PC-3 (cell line): ENCODE results near the gene LDLR. TPM values are rescaled to one million over a fixed set of nuclear protein-coding genes. Genes with fewer than 3 reads are reported as not detected.

Experiments used
- ATAC-seq: fragments of 200-7000 bp; cut with Tn5 transposase; 2 replicates; pipeline ENCODE4 v1.9.1; 2020; ENCODE audit warnings: mild to moderate bottlenecking, moderate library complexity
- BruUV-seq: library from RNA; stranded (reverse); fragments of 400-500 nt; replicated peaks from 2 replicates; lab custom pipeline; 2021; lab: Mats Ljungman, UMichigan
- CTCF ChIA-PET: fragments of 300-600 bp; sonication (Branson Sonifier 250); formaldehyde crosslinking; loops from one replicate; lab custom pipeline; 2022; ENCODE audit warnings: antibody characterized with exemption; lab: Charles Lee
- POLR2A ChIA-PET: fragments of 300-600 bp; sonication (Branson Sonifier 250); formaldehyde crosslinking; loops from one replicate; lab custom pipeline; 2022; ENCODE audit warnings: antibody characterized with exemption; ENCODE audit not compliant: unreplicated experiment; lab: Charles Lee
- DNase-seq: peaks from one replicate; pipeline ENCODE4 v3.0.0-alpha.2; 2015
- H2AFZ ChIP-seq: fragments of 300-600 bp; sonication (generic); 2 replicates; pipeline ENCODE4 v1.6.0; 2016; ENCODE audit warnings: antibody characterized with exemption, low read length
- H3F3A ChIP-seq: fragments of 300-600 bp; sonication (generic); one replicate; pipeline ENCODE4 v1.6.0; 2017; ENCODE audit warnings: antibody characterized with exemption, low read length, control low read depth, mild to moderate bottlenecking; ENCODE audit not compliant: unreplicated experiment
- H3K27ac ChIP-seq: fragments of 300-600 bp; sonication (generic); 2 replicates; pipeline ENCODE4 v1.5.1; 2016; ENCODE audit warnings: mild to moderate bottlenecking, low read length
- H3K27me3 ChIP-seq: fragments of 300-600 bp; sonication (generic); 2 replicates; pipeline ENCODE4 v1.6.1; 2016; ENCODE audit warnings: low read length, mixed read lengths
- H3K36me3 ChIP-seq: fragments of 300-600 bp; sonication (generic); 2 replicates; pipeline ENCODE4 v1.6.1; 2016; ENCODE audit warnings: low read depth, mixed run types, low read length, mixed read lengths
- H3K4me1 ChIP-seq: fragments of 300-600 bp; sonication (generic); 2 replicates; pipeline ENCODE4 v1.5.1; 2016; ENCODE audit warnings: low read length; ENCODE audit not compliant: insufficient read depth
- H3K4me2 ChIP-seq: fragments of 300-600 bp; sonication (generic); 2 replicates; pipeline ENCODE4 v1.6.0; 2016; ENCODE audit warnings: low read length
- H3K4me3 ChIP-seq: fragments of 300-600 bp; sonication (generic); 2 replicates; pipeline ENCODE4 v1.5.1; 2016; ENCODE audit warnings: mild to moderate bottlenecking, low read length, mixed read lengths
- H3K79me2 ChIP-seq: fragments of 300-600 bp; sonication (generic); 2 replicates; pipeline ENCODE4 v1.6.1; 2017; ENCODE audit warnings: low read length, mixed read lengths
- H3K9ac ChIP-seq: fragments of 300-600 bp; sonication (generic); 2 replicates; pipeline ENCODE4 v1.6.0; 2016; ENCODE audit warnings: mild to moderate bottlenecking, low read length
- H3K9me2 ChIP-seq: fragments of 300-600 bp; sonication (generic); replicated peaks from 2 replicates; pipeline ENCODE4 v1.6.1; 2016; ENCODE audit warnings: mixed run types, low read length, mixed read lengths
- H3K9me3 ChIP-seq: fragments of 300-600 bp; sonication (generic); 2 replicates; pipeline ENCODE4 v1.6.1; 2016; ENCODE audit warnings: low read length, mixed read lengths
- H4K20me1 ChIP-seq: fragments of 300-600 bp; sonication (generic); 2 replicates; pipeline ENCODE4 v1.6.1; 2016; ENCODE audit warnings: low read length, mixed read lengths
- EZH2 ChIP-seq: fragments of 300-600 bp; sonication (generic); IDR thresholded peaks from one replicate; pipeline ENCODE4 v1.6.1; 2017; ENCODE audit warnings: antibody characterized with exemption, mild to moderate bottlenecking, low read length; ENCODE audit not compliant: unreplicated experiment
- EZH2phosphoT487 ChIP-seq: fragments of 300-600 bp; sonication (generic); IDR thresholded peaks from 2 replicates; pipeline ENCODE4 v1.6.1; 2018; ENCODE audit warnings: mild to moderate bottlenecking, antibody characterized with exemption, low read length, borderline replicate concordance
- intact Hi-C: fragments of 100-400 bp; cut with micrococcal nuclease; formaldehyde crosslinking; loops from 2 replicates; pipeline ENCODE4 v1.9.0; 2023
- total RNA-seq: library from RNA; depleted of rRNA; stranded (reverse); fragments of >200 nt; gene quantifications from 2 replicates; pipeline ENCODE4 v1.2.3, GENCODE V29; 2014
- TF ChIP-seq, protein P1 (sequence below): fragments of 300-600 bp; sonication (generic); conservative IDR thresholded peaks from 2 replicates; pipeline ENCODE4 v1.5.1; 2017; ENCODE audit warnings: antibody characterized with exemption, low read depth, mild to moderate bottlenecking, low read length

Gene LDLR
- total RNA-seq, 1 experiment from 2014 or later, result 302 TPM

DNA sequence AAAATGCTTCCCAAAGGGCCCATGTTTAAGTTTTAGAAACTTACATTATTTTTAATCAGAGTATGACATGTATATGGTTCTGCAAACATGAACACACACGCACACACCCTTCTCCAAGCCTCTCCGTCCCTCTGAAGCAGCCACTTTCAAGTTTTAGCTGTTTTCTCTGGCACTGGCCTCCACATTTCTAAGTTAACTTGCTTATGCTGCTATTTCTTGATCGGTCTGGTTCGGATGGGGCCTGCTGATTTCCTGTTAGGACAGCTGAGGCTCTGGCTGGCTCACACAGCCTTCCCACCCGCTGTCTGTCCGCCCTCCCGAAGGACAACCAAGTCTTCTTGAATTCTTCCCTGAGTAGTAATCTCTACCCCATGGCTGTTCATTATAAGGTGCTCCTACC, 61.9 kb downstream of the LDLR start:
- Histone ChIP-seq H3F3A (no peaks in the 10 kb centered on the region), H4K20me1 (no peaks in the 10 kb centered on the region), H3K79me2 (peaks cover 60% of the 10 kb centered on the region), H3K36me3 (peaks cover 26% of the 10 kb centered on the region), H3K4me3 (no peak overlapping the region), H3K4me2 (no peak overlapping the region), H2AFZ (no peak overlapping the region), H3K9ac (no peak overlapping the region), H3K27ac (no peak overlapping the region), H3K27me3 (no peaks in the 10 kb centered on the region), H3K9me2 (no peaks in the 10 kb centered on the region), H3K9me3 (no peaks in the 10 kb centered on the region), H3K4me1 (peaks cover 25% of the 10 kb centered on the region)
- POLR2A ChIA-PET, result no interaction called here
- BruUV-seq, result no TSS peak
- intact Hi-C loops, result no loop called here
- TF ChIP-seq EZH2phosphoT487 (no peak), EZH2 (no peak)
- TF ChIP-seq, protein P1, sequence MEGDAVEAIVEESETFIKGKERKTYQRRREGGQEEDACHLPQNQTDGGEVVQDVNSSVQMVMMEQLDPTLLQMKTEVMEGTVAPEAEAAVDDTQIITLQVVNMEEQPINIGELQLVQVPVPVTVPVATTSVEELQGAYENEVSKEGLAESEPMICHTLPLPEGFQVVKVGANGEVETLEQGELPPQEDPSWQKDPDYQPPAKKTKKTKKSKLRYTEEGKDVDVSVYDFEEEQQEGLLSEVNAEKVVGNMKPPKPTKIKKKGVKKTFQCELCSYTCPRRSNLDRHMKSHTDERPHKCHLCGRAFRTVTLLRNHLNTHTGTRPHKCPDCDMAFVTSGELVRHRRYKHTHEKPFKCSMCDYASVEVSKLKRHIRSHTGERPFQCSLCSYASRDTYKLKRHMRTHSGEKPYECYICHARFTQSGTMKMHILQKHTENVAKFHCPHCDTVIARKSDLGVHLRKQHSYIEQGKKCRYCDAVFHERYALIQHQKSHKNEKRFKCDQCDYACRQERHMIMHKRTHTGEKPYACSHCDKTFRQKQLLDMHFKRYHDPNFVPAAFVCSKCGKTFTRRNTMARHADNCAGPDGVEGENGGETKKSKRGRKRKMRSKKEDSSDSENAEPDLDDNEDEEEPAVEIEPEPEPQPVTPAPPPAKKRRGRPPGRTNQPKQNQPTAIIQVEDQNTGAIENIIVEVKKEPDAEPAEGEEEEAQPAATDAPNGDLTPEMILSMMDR, result no peak
- ATAC-seq (no peak), DNase-seq (no peak)
- CTCF ChIA-PET, result no interaction called here

DNA sequence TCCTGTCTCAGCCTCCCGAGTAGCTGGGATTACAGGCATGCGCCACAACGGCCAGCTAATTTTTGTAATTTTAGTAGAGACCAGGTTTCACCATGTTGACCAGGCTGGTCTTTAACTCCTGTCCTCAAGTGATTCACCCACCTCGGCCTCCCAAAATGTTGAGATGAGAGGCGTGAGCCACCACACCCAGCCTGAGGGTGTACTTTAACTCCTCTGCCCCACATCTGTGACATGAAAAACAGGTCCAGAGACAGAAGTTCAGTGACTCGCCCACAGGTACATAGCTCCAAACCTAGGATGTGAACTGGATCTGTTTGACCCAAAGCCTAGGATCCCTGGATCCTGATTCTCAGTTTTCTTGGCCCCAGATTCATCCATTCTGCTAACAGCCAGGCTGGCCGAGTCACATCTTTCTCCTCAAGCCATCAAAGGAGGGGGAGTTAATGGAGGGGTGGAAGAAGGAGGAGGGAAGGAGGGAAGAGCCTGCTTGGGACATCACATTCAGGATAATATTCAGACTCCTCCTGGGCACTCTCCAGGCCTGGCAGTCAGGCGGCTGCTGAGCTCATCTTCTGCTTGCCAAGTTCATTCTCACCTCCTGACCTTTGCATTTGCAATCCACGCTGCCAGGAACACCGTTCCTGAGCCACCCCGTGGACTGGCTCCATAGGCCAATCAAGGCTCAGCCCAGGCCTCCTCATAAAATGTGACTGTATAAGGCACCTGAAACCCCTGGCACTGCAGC, 63.2 kb downstream of the LDLR start:
- intact Hi-C loops, result no loop called here
- Histone ChIP-seq H3K4me2 (peak overlapping the region; percentile 53), H3K4me1 (peaks cover 28% of the 10 kb centered on the region), H3K9me2 (no peaks in the 10 kb centered on the region), H3K4me3 (peak overlapping the region; percentile 27; the same call in 1 of the 2 replicates), H3K36me3 (peaks cover 20% of the 10 kb centered on the region), H3K27me3 (no peaks in the 10 kb centered on the region), H3K79me2 (peaks cover 60% of the 10 kb centered on the region), H3F3A (no peaks in the 10 kb centered on the region), H4K20me1 (no peaks in the 10 kb centered on the region), H3K27ac (peak overlapping the region; percentile 65), H3K9me3 (no peaks in the 10 kb centered on the region), H2AFZ (no peak overlapping the region), H3K9ac (no peak overlapping the region; the same call in 1 of the 2 replicates)
- CTCF ChIA-PET, result interaction anchor here (0.6 to 1.2 kb wide), 4 partner anchors 10 to 52 kb away, joined by 3 to 6 read pairs (median 4); no protein-coding TSS in a partner anchor
- BruUV-seq, result TSS peak; percentile 18
- peak; percentile 40 for ATAC-seq
- peak; percentile 82 for DNase-seq
- TF ChIP-seq EZH2phosphoT487 (no peak), EZH2 (no peak)
- TF ChIP-seq, protein P1, result no peak
- POLR2A ChIA-PET, result interaction anchor here (0.5 to 1.3 kb wide), 3 partner anchors 9 to 1794 kb away, joined by 7 to 14 read pairs (median 8); no protein-coding TSS in a partner anchor

DNA sequence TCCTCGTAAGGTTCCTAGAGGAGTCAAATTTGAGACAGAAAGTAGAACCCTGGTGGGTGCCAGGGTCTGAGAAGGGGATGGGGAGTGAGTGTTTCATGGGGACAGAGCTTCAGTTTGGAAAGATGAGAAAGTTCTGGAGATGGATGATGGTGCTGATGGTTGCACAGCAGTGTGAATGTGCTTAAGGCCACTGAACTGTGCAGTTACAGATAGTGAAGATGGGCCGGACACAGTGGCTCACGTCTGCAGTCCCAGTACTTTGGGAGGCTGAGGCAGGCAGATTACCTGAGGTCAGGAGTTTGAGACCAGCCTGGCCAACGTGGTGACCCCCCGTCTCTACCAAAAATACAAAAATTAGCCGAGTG, 65.4 kb downstream of the LDLR start:
- ChIA-PET CTCF (no interaction called here), POLR2A (interaction anchor here (0.6 kb wide), 2 partner anchors 28 to 222 kb away, joined by 3 to 4 read pairs; no protein-coding TSS in a partner anchor)
- H3K36me3 ChIP-seq, result peaks cover 8% of the 10 kb centered on the region; the same call in 1 of the 2 replicates
- intact Hi-C loops, result loop anchor here (1.0 kb wide), 2 partner anchors 11 to 15 kb away; no protein-coding TSS in a partner anchor
- no peaks in the 10 kb centered on the region for H4K20me1 ChIP-seq
- DNase-seq, result no peak
- TF ChIP-seq EZH2, result no peak
- TF ChIP-seq EZH2phosphoT487, result no peak
- no peak for ATAC-seq
- H3K27ac ChIP-seq, result no peak overlapping the region
- peaks cover 53% of the 10 kb centered on the region for H3K79me2 ChIP-seq
- H3K4me1 ChIP-seq, result peaks cover 28% of the 10 kb centered on the region
- H3K4me3 ChIP-seq, result peak overlapping the region; percentile 94
- H3F3A ChIP-seq, result no peaks in the 10 kb centered on the region
- H3K4me2 ChIP-seq, result peak overlapping the region; percentile 89
- BruUV-seq, result TSS peak; percentile 25
- no peaks in the 10 kb centered on the region for H3K9me3 ChIP-seq
- H3K9ac ChIP-seq, result peak overlapping the region; percentile 95
- H3K9me2 ChIP-seq, result no peaks in the 10 kb centered on the region
- no peak overlapping the region for H2AFZ ChIP-seq
- H3K27me3 ChIP-seq, result no peaks in the 10 kb centered on the region
